ENCODE results near the gene KAZN. TPM values are rescaled to one million over a fixed set of nuclear protein-coding genes. Genes with fewer than 3 reads are reported as not detected.

KAZN gene
- total and polyA plus RNA-seq, 4 donors, result 17.8 to 54.0 (median 38.4) TPM

DNA sequence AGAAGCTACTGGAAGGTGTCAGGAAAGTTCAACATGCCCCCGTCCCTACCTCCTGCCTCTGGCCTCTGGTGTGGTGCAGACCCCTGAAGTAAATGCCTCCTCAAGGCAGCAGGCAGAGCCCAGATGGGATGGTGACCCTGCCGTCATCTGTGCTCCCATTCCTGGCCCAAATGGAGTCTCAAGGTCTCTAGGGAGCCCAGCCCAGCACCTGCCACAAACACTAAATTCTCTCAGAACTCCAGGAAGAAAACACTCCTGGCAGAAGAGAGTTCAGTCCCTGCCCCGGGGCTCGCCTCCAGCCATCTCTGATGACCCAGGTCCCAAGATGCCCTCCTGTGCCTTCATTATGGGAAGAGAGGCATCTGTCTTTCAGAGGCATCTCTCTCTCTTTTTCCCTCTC lies 293.5 kb downstream of the KAZN start:
- Histone ChIP-seq H3K36me3 (ENCODE audit: control insufficient read depth, insufficient read depth, low read length) (no peaks in the 10 kb centered on the region), H3K4me1 (ENCODE audit: control insufficient read depth, insufficient read depth, low read length) (peaks cover 37% of the 10 kb centered on the region), H3K27me3 (ENCODE audit: control insufficient read depth, insufficient read depth, low read length) (no peaks in the 10 kb centered on the region), H3K9me3 (ENCODE audit: control insufficient read depth, insufficient read depth, low read length) (no peaks in the 10 kb centered on the region), H3K4me3 (ENCODE audit: low read depth, low read length) (no peak overlapping the region), H3K27ac (ENCODE audit: low read depth, low read length) (no peak overlapping the region)
- no peak for DNase-seq (ENCODE audit: low read depth in 4 of 6, low spot score in 6 of 6)
- 53% methylated on average over 3 of the region's 4 CpGs for WGBS (ENCODE audit: insufficient coverage)

DNA sequence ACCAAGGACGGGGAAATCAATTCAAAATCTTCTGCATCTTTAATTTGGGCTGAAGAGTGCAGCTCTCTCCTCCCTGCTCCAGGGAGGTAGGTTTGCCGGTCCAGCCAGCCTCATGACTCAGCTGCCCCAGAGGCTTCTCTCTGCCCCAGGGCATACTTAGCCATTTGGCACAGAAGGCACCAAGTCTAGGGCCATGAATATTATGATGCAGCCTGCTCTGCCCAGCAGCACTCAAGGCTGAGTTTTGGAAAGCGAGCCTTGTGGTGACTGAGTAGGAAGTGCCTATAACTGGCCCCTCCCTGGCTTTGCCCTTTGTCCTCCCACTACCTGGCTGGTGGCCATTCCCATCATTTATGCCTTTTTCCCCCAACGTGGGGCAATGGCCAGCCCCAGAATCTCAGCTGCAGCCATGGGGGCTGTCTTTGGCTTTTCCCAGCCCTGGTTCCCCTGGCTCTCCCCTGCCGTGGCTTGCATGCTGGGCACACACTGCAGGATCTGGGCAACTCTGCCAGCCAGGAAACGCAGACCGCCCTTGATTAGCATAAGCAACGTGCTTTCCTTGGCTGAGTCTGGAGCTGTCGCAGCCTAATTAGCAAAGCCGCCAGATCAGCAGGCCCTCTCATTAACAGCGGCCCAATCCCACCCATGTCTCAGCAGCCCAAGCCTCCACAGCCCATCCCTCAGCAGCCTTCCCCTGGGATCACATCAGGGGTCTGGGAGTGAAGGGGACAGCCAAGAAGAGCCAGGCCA lies 296.5 kb downstream of the KAZN start:
- no peaks in the 10 kb centered on the region for H3K9me3 ChIP-seq (ENCODE audit: control insufficient read depth, insufficient read depth, low read length)
- H3K4me3 ChIP-seq (ENCODE audit: low read depth, low read length), result no peak overlapping the region
- H3K36me3 ChIP-seq (ENCODE audit: control insufficient read depth, insufficient read depth, low read length), result no peaks in the 10 kb centered on the region
- DNase-seq (ENCODE audit: low read depth in 4 of 6, low spot score in 6 of 6), result peak in 5 of 6 donors; percentile 42 to 95 (median 62)
- H3K4me1 ChIP-seq (ENCODE audit: control insufficient read depth, insufficient read depth, low read length), result peaks cover 36% of the 10 kb centered on the region
- no peaks in the 10 kb centered on the region for H3K27me3 ChIP-seq (ENCODE audit: control insufficient read depth, insufficient read depth, low read length)
- 15% methylated on average over 9 of the region's 11 CpGs for WGBS (ENCODE audit: insufficient coverage)
- no peak overlapping the region for H3K27ac ChIP-seq (ENCODE audit: low read depth, low read length)

DNA sequence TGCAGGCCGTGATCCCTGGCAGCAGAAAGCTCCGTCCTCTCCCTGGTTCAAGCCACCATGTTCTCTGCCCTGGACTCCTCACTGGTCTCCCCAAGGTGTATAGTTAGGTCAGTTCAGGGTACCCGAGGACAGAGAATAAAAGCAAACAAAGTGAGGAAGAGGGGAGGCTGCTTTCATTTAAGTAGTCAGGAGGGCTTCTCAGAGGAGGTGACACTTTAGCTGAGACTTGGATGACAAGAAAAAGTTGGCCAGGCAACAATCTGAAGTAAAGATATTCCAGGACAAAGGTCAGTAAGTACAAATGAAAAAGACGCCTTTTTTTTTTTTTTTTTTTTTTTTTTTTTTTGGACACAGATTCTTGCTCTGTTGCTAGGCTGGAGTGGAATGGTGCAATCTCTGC lies 297.2 kb downstream of the KAZN start:
- H3K27ac ChIP-seq (ENCODE audit: low read depth, low read length), result no peak overlapping the region
- H3K4me1 ChIP-seq (ENCODE audit: control insufficient read depth, insufficient read depth, low read length), result peaks cover 32% of the 10 kb centered on the region
- WGBS (ENCODE audit: insufficient coverage), result 95% methylated on average over 3 of the region's 4 CpGs
- H3K9me3 ChIP-seq (ENCODE audit: control insufficient read depth, insufficient read depth, low read length), result no peaks in the 10 kb centered on the region
- no peak for DNase-seq (ENCODE audit: low read depth in 4 of 6, low spot score in 6 of 6)
- no peak overlapping the region for H3K4me3 ChIP-seq (ENCODE audit: low read depth, low read length)
- no peaks in the 10 kb centered on the region for H3K36me3 ChIP-seq (ENCODE audit: control insufficient read depth, insufficient read depth, low read length)
- no peaks in the 10 kb centered on the region for H3K27me3 ChIP-seq (ENCODE audit: control insufficient read depth, insufficient read depth, low read length)

DNA sequence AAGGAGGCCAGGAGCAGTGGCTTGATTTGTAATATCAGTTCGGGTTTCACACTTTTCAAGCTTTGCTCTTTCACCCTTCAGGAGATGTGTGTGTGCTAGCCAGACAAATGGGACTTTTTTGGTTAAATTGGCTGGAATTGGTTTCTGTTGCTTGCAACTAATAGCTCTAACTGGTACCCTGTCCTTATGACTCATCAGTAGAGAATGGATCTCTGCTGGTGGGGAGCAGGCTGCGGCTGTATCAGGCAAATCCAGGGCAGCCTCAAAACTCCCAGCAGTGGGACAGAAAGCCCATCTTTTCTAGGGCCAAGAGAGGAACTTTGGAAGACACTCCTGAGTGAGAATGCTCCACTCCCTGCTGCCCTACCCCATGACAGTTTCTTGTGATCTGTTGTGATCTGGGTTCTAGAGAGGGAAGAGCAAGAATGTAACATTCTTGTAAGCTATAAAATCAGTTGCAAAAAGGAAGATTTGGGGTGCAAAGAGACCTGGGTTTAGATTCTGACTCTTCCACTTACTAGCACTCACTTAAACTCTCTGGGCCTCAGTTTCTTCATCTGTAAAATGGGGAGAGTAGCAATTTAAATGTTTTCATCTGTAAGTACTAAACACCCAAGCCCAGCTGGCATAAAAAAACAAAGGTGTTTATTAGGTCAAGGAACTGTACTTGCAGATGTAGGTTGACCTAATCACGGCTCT lies 298.0 kb downstream of the KAZN start:
- no peak overlapping the region for H3K4me3 ChIP-seq (ENCODE audit: low read depth, low read length)
- H3K27me3 ChIP-seq (ENCODE audit: control insufficient read depth, insufficient read depth, low read length), result no peaks in the 10 kb centered on the region
- peaks cover 34% of the 10 kb centered on the region for H3K4me1 ChIP-seq (ENCODE audit: control insufficient read depth, insufficient read depth, low read length)
- no peaks in the 10 kb centered on the region for H3K9me3 ChIP-seq (ENCODE audit: control insufficient read depth, insufficient read depth, low read length)
- H3K36me3 ChIP-seq (ENCODE audit: control insufficient read depth, insufficient read depth, low read length), result no peaks in the 10 kb centered on the region
- 94% methylated on average over 3 of the region's 3 CpGs for WGBS (ENCODE audit: insufficient coverage)
- no peak for DNase-seq (ENCODE audit: low read depth in 4 of 6, low spot score in 6 of 6)
- no peak overlapping the region for H3K27ac ChIP-seq (ENCODE audit: low read depth, low read length)

DNA sequence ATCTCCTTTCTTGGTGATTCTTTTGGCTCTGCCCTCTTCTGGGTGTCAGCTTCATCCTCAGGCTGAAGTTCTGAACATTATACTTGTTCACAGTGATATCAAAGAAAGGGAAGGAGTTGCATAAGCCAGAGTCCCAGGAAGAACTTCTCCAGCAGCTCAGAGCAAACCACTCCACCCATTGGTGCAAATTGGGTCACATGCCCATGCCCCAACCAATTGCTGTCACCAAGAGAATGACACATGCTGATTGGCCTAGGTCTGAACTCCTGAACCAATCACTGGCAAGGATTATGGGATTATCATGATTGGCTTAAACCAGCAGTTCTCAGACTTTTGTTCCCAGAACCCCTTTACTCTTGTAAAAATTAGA lies 298.6 kb downstream of the KAZN start:
- Histone ChIP-seq H3K36me3 (ENCODE audit: control insufficient read depth, insufficient read depth, low read length) (no peaks in the 10 kb centered on the region), H3K4me3 (ENCODE audit: low read depth, low read length) (no peak overlapping the region), H3K9me3 (ENCODE audit: control insufficient read depth, insufficient read depth, low read length) (no peaks in the 10 kb centered on the region), H3K27me3 (ENCODE audit: control insufficient read depth, insufficient read depth, low read length) (no peaks in the 10 kb centered on the region), H3K4me1 (ENCODE audit: control insufficient read depth, insufficient read depth, low read length) (peaks cover 33% of the 10 kb centered on the region), H3K27ac (ENCODE audit: low read depth, low read length) (no peak overlapping the region)
- no peak for DNase-seq (ENCODE audit: low read depth in 4 of 6, low spot score in 6 of 6)

- no peak overlapping the region for H3K27ac ChIP-seq (ENCODE audit: low read depth, low read length)
- no peaks in the 10 kb centered on the region for H3K9me3 ChIP-seq (ENCODE audit: control insufficient read depth, insufficient read depth, low read length)
- no peaks in the 10 kb centered on the region for H3K36me3 ChIP-seq (ENCODE audit: control insufficient read depth, insufficient read depth, low read length)
- no peaks in the 10 kb centered on the region for H3K27me3 ChIP-seq (ENCODE audit: control insufficient read depth, insufficient read depth, low read length)
- peaks cover 29% of the 10 kb centered on the region for H3K4me1 ChIP-seq (ENCODE audit: control insufficient read depth, insufficient read depth, low read length)
- no peak for DNase-seq (ENCODE audit: low read depth in 4 of 6, low spot score in 6 of 6)
- WGBS (ENCODE audit: insufficient coverage), result 82% methylated on average over 2 of the region's 4 CpGs
- H3K4me3 ChIP-seq (ENCODE audit: low read depth, low read length), result no peak overlapping the region
These were observed 299.1 kb downstream of the KAZN start for GRCh38 chr1:14897547-14897946.

GRCh38 chr1:14897997-14898645 lies 299.6 kb downstream of the KAZN start:
- no peak overlapping the region for H3K4me3 ChIP-seq (ENCODE audit: low read depth, low read length)
- WGBS (ENCODE audit: insufficient coverage), result 93% methylated on average over 5 of the region's 7 CpGs
- H3K9me3 ChIP-seq (ENCODE audit: control insufficient read depth, insufficient read depth, low read length), result no peaks in the 10 kb centered on the region
- no peaks in the 10 kb centered on the region for H3K36me3 ChIP-seq (ENCODE audit: control insufficient read depth, insufficient read depth, low read length)
- no peaks in the 10 kb centered on the region for H3K27me3 ChIP-seq (ENCODE audit: control insufficient read depth, insufficient read depth, low read length)
- H3K27ac ChIP-seq (ENCODE audit: low read depth, low read length), result no peak overlapping the region
- DNase-seq (ENCODE audit: low read depth in 4 of 6, low spot score in 6 of 6), result no peak
- H3K4me1 ChIP-seq (ENCODE audit: control insufficient read depth, insufficient read depth, low read length), result peaks cover 30% of the 10 kb centered on the region

DNA sequence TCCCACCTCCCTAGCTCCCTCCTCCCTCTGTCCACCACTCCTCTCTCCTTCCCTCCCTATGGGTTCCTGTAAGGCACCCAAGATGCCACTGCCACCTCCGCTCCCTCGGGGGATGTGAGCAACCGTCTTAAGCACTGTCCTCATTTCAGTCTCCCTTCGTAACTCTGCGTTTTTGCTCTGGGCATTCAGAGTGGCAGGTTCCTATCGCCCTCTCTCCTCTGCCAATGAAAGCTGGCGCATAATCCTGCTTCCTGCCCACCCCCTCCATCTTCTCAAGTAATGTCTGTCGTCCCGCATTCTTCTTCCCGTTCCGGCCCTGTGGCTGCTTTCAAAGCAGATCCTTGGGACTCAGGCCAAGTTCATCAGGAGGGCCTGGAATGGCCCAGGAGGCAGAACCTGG lies 301.2 kb downstream of the KAZN start:
- Histone ChIP-seq H3K9me3 (ENCODE audit: control insufficient read depth, insufficient read depth, low read length) (no peaks in the 10 kb centered on the region), H3K4me1 (ENCODE audit: control insufficient read depth, insufficient read depth, low read length) (peaks cover 23% of the 10 kb centered on the region), H3K4me3 (ENCODE audit: low read depth, low read length) (no peak overlapping the region), H3K27me3 (ENCODE audit: control insufficient read depth, insufficient read depth, low read length) (no peaks in the 10 kb centered on the region), H3K36me3 (ENCODE audit: control insufficient read depth, insufficient read depth, low read length) (no peaks in the 10 kb centered on the region), H3K27ac (ENCODE audit: low read depth, low read length) (no peak overlapping the region)
- WGBS (ENCODE audit: insufficient coverage), result 54% methylated on average over 11 of the region's 11 CpGs
- no peak for DNase-seq (ENCODE audit: low read depth in 4 of 6, low spot score in 6 of 6)

DNA sequence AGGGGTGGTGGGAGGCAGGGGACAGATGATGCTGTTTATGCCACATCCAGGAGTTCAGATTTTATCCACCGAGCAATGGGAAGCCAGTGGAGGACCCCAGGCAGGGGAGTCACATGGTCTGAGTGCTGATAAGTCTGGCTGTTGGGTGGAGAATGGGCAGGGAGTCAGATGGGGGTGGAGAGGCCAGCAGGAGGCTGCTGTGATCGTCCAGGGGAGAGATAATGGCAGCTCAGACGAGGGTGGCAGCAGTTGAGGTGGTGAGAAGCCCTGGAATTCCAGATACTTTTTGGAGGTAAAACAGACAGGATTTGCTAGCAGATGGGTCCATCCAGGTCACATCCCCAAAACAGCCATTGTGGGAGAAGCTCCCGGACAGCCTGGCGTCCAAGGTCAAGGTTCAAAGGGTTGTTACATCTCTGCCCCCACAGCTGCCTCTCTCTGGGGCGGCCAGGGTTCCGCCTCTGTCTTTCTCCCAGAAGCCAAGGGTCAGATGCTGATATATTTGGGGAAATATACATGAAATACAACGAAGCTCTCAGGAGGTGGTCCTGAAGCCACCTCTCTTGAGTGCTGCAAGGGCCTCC lies 303.0 kb downstream of the KAZN start:
- DNase-seq (ENCODE audit: low read depth in 4 of 6, low spot score in 6 of 6), result no peak
- Histone ChIP-seq H3K9me3 (ENCODE audit: control insufficient read depth, insufficient read depth, low read length) (no peaks in the 10 kb centered on the region), H3K4me3 (ENCODE audit: low read depth, low read length) (no peak overlapping the region), H3K27ac (ENCODE audit: low read depth, low read length) (no peak overlapping the region), H3K36me3 (ENCODE audit: control insufficient read depth, insufficient read depth, low read length) (no peaks in the 10 kb centered on the region), H3K27me3 (ENCODE audit: control insufficient read depth, insufficient read depth, low read length) (no peaks in the 10 kb centered on the region), H3K4me1 (ENCODE audit: control insufficient read depth, insufficient read depth, low read length) (peaks cover 13% of the 10 kb centered on the region)
- 69% methylated on average over 6 of the region's 8 CpGs for WGBS (ENCODE audit: insufficient coverage)

Measured in spinal cord (tissue), 10 donors.